Heart left ventricle (tissue), 16 donors: Measurements from ENCODE around the gene UGP2. TPM values are rescaled to one million over a fixed set of nuclear protein-coding genes. Genes with fewer than 3 reads are reported as not detected.

Experiments
- ATAC-seq, 4 donors: fragments of 200-7000 bp; cut with Tn5 transposase; one replicate each; pipeline ENCODE4 v1.9.1; 2020 to 2022; ENCODE audit warnings: moderate library complexity in 4 of 4, mild to moderate bottlenecking in 3 of 4, moderate number of reproducible peaks in 1 of 4
- DNase-seq, 5 donors: peaks; one replicate each; pipeline ENCODE4 v3.0.0-alpha.2; 2020
- H3K27ac ChIP-seq, 12 donors: fragments of 200-600 bp; sonication (generic) in 4 of 12; one replicate each; pipeline versions ENCODE4 v1.5.0 to v1.8.0; 2016 to 2022; ENCODE audit warnings: mild to moderate bottlenecking in 2 of 12
- H3K27me3 ChIP-seq, 9 donors: fragments of 200-600 bp; sonication (generic) in 2 of 9; one replicate each; pipeline versions ENCODE4 v1.5.1 to v1.8.0; 2016 to 2022; ENCODE audit warnings: mild to moderate bottlenecking in 3 of 9
- H3K36me3 ChIP-seq, 9 donors: fragments of 200-600 bp; sonication (generic) in 2 of 9; one replicate each; pipeline versions ENCODE4 v1.5.0 to v1.8.0; 2018 to 2022; ENCODE audit warnings: mild to moderate bottlenecking in 2 of 9
- H3K4me1 ChIP-seq, 12 donors: fragments of 200-600 bp; sonication (generic) in 4 of 12; one replicate each; pipeline versions ENCODE4 v1.5.0 to v1.8.0; 2016 to 2022; ENCODE audit warnings: mild to moderate bottlenecking in 3 of 12
- H3K4me3 ChIP-seq, 12 donors: fragments of 200-600 bp; sonication (generic) in 4 of 12; one replicate each; pipeline versions ENCODE4 v1.5.0 to v1.8.0; 2017 to 2022; ENCODE audit warnings: mild to moderate bottlenecking in 9 of 12, moderate library complexity in 4 of 12
- H3K9me3 ChIP-seq, 12 donors: fragments of 200-600 bp; sonication (generic) in 4 of 12; one replicate each; pipeline versions ENCODE4 v1.5.0 to v1.8.0; 2016 to 2022; ENCODE audit warnings: mild to moderate bottlenecking in 1 of 12
- POLR2A ChIP-seq, 2 donors: fragments of 450-650 bp; IDR thresholded peaks; one replicate each; pipeline ENCODE4 v1.6.1; 2017; ENCODE audit warnings: antibody characterized with exemption in 2 of 2, mild to moderate bottlenecking in 2 of 2, moderate library complexity in 2 of 2
- WGBS, 4 donors: extraction: QIAGEN DNeasy Blood & Tissue Kit in 2 of 4; methylation state at CpG; one replicate each; pipeline versions ENCODE4 v1.1.5 to v1.1.7; 2013 to 2018; 5-methylcytosine and 5-hydroxymethylcytosine counted together
- intact Hi-C, 10 donors: fragments of 100-400 bp; cut with DNase I; formaldehyde crosslinking; loops; one replicate each; pipeline versions ENCODE4 v1.11.1 to v1.14.2; 2022
- polyA plus RNA-seq, 2 donors: library from polyadenylated mRNA; stranded (reverse); fragments of 200-250 nt; gene quantifications; one replicate each; pipeline ENCODE4 v1.2.3, GENCODE V29; 2013
- total RNA-seq, 9 donors: library from RNA; depleted of rRNA in 2 of 9; stranded (reverse); fragments of >200 nt in 2 of 9; fragmentation: NEBNext Ultra II Directional in 3 of 9; extraction: Animal tissue kit (Norgen Biotek cat#: 25700) in 3 of 9; gene quantifications; one replicate each; pipeline versions ENCODE4 v1.1.0 to v1.2.4, GENCODE V29; 2016 to 2023
- TF ChIP-seq, protein P1 (sequence below), 12 donors: fragments of 200-600 bp; sonication (generic) in 4 of 12; IDR thresholded peaks; one replicate each; pipeline versions ENCODE4 v1.5.0 to v1.8.0; 2018 to 2022; ENCODE audit warnings: antibody characterized with exemption in 12 of 12, mild to moderate bottlenecking in 5 of 12
- donor health status: ischemic (EF 13 %, LVEDD 7.1; RV severe dilation, severe dysfunction).
- donor health status: healthy with polysubstance abuse.
- donor health status: DM: no; HTN: yes; CAD: no.
- donor health status: DM: no; HTN: no; CAD: no.
- donor health status: ischemic (EF 25% LVEDD 6.9; RV normal size, moderate dysfunction).
- donor health status: ischemic (EF 25% LVEDD 5.7; RV mildly dilated, moderate dysfunction).
- donor health status: healthy.
- donor health status: DM: yes; HTN: yes; CAD: no.
- donor health status: ischemic (EF 35%, LVEDD 5.7; RV mildly dilated, moderate dysfunction).
- donor health status: nonischemic (EF 11% LVEDD 7.7; RV severe dilation, severe dysfunction).
- donor health status: DM: yes; HTN: yes; CAD: no.
- donor health status: PGD.
- donor health status: ischemic (EF 29% LVEDD 5.4; RV normal size, mild dysfunction).
- donor health status: nonischemic (EF 23%, LVEDD 6.1; RV moderate dilation, normal function).

The UGP2 gene
- total and polyA plus RNA-seq, 11 donors = 175 to 1,308 (median 331) TPM

DNA sequence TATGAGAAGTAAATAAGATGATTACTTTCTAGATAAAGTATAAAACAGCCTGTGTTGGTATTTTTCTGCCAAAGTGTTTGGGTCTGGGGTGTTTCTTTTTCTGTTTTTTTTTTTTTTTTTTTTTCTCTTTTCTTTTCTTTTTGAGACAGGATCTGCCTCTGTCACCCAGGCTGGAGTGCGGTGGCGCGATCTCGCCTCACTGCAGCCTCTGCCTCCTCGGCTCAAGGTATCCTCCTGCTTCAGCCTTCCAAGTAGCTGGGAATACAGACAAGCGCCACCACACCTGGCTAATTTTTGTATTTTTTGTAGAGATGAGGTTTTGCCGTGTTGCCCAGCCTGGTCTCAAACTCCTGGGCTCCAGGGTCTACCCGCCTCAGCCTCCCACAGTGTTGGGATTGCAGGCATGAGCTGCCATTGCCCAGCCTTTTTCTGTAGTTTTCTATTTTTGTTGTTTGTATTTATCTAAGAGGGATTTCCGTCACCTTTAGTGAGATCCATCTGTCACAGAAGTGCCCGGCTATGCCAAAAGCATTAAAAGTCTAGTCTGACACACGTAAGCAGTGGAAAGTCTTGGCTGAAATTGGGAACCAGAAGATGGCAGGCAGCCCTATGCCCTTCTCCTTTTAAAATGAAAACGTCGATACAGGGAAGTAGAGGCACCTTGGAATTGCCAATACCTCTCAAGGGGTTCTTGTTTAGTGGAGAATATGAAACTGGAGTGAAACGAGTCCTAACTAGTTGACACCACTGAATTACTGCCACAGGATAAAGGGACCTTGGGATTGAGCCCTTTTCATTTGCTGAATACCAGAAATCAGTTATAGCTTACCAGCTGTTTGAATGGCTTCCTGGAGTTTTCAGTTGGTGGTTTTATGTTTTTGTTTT lies 14.0 kb downstream of the UGP2 start:
- TF ChIP-seq POLR2A (IDR thresholded peaks at IDR 0.05) = no peak
- TF ChIP-seq, protein P1, sequence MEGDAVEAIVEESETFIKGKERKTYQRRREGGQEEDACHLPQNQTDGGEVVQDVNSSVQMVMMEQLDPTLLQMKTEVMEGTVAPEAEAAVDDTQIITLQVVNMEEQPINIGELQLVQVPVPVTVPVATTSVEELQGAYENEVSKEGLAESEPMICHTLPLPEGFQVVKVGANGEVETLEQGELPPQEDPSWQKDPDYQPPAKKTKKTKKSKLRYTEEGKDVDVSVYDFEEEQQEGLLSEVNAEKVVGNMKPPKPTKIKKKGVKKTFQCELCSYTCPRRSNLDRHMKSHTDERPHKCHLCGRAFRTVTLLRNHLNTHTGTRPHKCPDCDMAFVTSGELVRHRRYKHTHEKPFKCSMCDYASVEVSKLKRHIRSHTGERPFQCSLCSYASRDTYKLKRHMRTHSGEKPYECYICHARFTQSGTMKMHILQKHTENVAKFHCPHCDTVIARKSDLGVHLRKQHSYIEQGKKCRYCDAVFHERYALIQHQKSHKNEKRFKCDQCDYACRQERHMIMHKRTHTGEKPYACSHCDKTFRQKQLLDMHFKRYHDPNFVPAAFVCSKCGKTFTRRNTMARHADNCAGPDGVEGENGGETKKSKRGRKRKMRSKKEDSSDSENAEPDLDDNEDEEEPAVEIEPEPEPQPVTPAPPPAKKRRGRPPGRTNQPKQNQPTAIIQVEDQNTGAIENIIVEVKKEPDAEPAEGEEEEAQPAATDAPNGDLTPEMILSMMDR (IDR thresholded peaks at IDR 0.05) = no peak
- ATAC-seq (peak in 2 of 4 donors; percentile 63 to 68), DNase-seq (no peak)
- H3K36me3 ChIP-seq = peaks cover 0 to 52% (median 45%) of the 10 kb centered on the region in 9 donors
- no peaks in the 10 kb centered on the region for H3K9me3 ChIP-seq
- H3K4me1 ChIP-seq = peaks cover 10 to 62% (median 47%) of the 10 kb centered on the region in 12 donors
- H3K27me3 ChIP-seq = no peaks in the 10 kb centered on the region
- peak overlapping the region in 1 of 12 donors; percentile 23 for H3K4me3 ChIP-seq
- peak overlapping the region in 9 of 12 donors; percentile 6 to 90 (median 28) for H3K27ac ChIP-seq
- intact Hi-C loops = loop anchor here in 1 of 10 donors (10.0 kb wide), 1 partner anchor 161 kb away; no protein-coding TSS in a partner anchor
- WGBS, 4 donors = 77 to 82% (median 79%) methylated on average over 14 of the region's 14 CpGs

DNA sequence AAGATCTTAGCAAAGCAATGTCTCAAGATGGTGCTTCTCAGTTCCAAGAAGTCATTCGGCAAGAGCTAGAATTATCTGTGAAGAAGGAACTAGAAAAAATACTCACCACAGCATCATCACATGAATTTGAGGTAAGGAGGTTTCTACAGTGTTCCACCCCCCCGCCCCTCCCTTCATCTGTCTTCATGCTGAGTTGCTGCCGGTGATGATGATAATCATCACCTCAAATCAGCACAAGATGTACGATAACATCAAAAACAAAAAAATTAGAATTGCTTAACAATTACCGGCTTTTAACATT lies 14.6 kb downstream of the UGP2 start:
- peaks cover 8 to 62% (median 43%) of the 10 kb centered on the region in 12 donors for H3K4me1 ChIP-seq
- WGBS, 4 donors = 69 to 83% (median 72%) methylated on average over 5 of the region's 5 CpGs
- ATAC-seq = no peak

DNA sequence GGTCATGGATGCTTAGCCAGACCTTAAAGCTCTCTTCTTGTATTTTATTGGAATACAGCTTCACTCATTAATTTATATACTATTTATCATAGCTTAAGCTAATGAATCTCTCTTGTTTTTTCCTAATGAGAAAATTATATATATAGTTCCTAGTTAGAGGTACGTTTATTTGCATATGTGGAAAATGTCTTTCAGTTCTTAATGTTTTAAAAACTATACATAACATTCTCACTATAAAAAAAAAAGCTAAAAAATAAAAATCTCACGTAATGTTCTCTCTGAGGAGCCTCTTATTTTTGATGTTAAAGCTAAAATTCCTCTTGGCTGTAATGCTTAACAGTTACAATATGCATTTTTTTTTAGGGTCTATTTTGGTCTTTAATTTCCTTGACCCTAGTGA lies 16.6 kb downstream of the UGP2 start:
- no peak for DNase-seq
- TF ChIP-seq, protein P1 (IDR thresholded peaks at IDR 0.05) = no peak
- no peak for TF ChIP-seq POLR2A (IDR thresholded peaks at IDR 0.05)
- Histone ChIP-seq H3K36me3 (peaks cover 0 to 75% (median 67%) of the 10 kb centered on the region in 9 donors), H3K4me3 (no peak overlapping the region), H3K27me3 (no peaks in the 10 kb centered on the region), H3K4me1 (peaks cover 0 to 50% (median 30%) of the 10 kb centered on the region in 12 donors), H3K27ac (no peak overlapping the region), H3K9me3 (no peaks in the 10 kb centered on the region)
- ATAC-seq = no peak
- intact Hi-C loops = loop anchor here in 1 of 10 donors (10.0 kb wide), 1 partner anchor 163 kb away; no protein-coding TSS in a partner anchor
- 95 to 97% (median 97%) methylated on average over 2 of the region's 2 CpGs for WGBS, 4 donors

More for the DNA sequence above, 14.6 kb downstream of the UGP2 start:
- Histone ChIP-seq H3K27me3 (no peaks in the 10 kb centered on the region), H3K4me3 (peak overlapping the region in 1 of 12 donors; percentile 23), H3K36me3 (peaks cover 0 to 56% (median 49%) of the 10 kb centered on the region in 9 donors), H3K27ac (peak overlapping the region in 7 of 12 donors; percentile 6 to 90 (median 32)), H3K9me3 (no peaks in the 10 kb centered on the region)
- no peak for DNase-seq
- intact Hi-C loops = loop anchor here in 1 of 10 donors (10.0 kb wide), 1 partner anchor 161 kb away; no protein-coding TSS in a partner anchor
- TF ChIP-seq POLR2A (IDR thresholded peaks at IDR 0.05) = no peak
- TF ChIP-seq, protein P1 (IDR thresholded peaks at IDR 0.05) = no peak

DNA sequence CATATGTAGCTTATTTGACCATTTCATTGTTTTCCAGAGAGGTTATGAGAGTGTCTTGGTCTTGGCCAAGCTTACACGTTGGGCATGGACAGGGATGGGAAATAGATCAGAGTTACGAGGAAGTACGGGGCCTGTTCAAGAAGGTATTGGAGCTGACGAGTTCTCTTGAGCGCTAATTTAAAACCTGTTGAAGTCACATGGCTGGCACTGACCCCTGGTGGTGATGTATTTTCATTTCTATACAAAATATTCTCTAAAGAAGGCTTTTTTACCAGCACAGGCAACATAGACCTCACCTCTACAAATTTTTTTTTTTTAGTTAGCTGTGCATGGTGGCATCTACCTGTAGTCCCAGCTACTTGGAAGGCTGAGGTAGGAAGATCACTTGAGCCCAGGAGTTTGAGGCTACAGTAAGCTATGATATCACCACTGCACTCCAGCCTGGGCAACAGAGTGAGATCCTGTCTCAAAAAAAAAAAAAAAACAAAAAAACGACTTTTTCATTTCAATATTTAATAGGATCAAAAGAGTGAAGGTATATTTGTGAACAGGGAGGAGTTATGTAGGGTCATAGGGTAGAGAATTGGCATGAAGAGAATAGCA lies 19.6 kb downstream of the UGP2 start:
- 11 to 23% (median 17%) methylated on average over 6 of the region's 6 CpGs for WGBS, 4 donors
- no peaks in the 10 kb centered on the region for H3K27me3 ChIP-seq
- intact Hi-C loops = loop anchor here in 8 of 10 donors (2.0 to 10.0 kb wide), 6 partner anchors 163 to 267 kb away; no protein-coding TSS in a partner anchor
- H3K9me3 ChIP-seq = no peaks in the 10 kb centered on the region
- H3K4me3 ChIP-seq = no peak overlapping the region
- H3K27ac ChIP-seq = peak overlapping the region in 2 of 12 donors; percentile 25 to 35
- peaks cover 0 to 97% (median 85%) of the 10 kb centered on the region in 9 donors for H3K36me3 ChIP-seq
- peaks cover 0 to 39% (median 16%) of the 10 kb centered on the region in 12 donors for H3K4me1 ChIP-seq
- TF ChIP-seq, protein P1 (IDR thresholded peaks at IDR 0.05) = peak; percentile 40 to 76 (median 58)
- no peak for TF ChIP-seq POLR2A (IDR thresholded peaks at IDR 0.05)
- DNase-seq = peak in 4 of 5 donors; percentile 31 to 48 (median 46)
- peak in 3 of 4 donors; percentile 61 to 74 (median 71) for ATAC-seq
